ENCODE measurements around the gene NEGR1.

Gene NEGR1

GRCh38 chr1:71586030-71586429 lies 696.3 kb downstream of the NEGR1 start:
- no peak overlapping the region for H3K9ac ChIP-seq (ENCODE audit: low read depth, low read length)
- no peaks in the 10 kb centered on the region for H3K27me3 ChIP-seq (ENCODE audit: control insufficient read depth, insufficient read depth, low read length)
- H3K4me1 ChIP-seq (ENCODE audit: control insufficient read depth, insufficient read depth, low read length) = no peaks in the 10 kb centered on the region
- no peaks in the 10 kb centered on the region for H3K36me3 ChIP-seq (ENCODE audit: insufficient read depth, low read length)
- no peaks in the 10 kb centered on the region for H3K9me3 ChIP-seq (replicated peaks; ENCODE audit: low read length)
- H3K4me2 ChIP-seq (ENCODE audit: low read length) = no peak overlapping the region
- no peak overlapping the region for H3K4me3 ChIP-seq (ENCODE audit: low read length)

GRCh38 chr1:71583756-71584155 lies 698.6 kb downstream of the NEGR1 start:
- Histone ChIP-seq H3K4me3 (ENCODE audit: low read length) (no peak overlapping the region), H3K36me3 (ENCODE audit: insufficient read depth, low read length) (no peaks in the 10 kb centered on the region), H3K4me2 (ENCODE audit: low read length) (no peak overlapping the region), H3K4me1 (ENCODE audit: control insufficient read depth, insufficient read depth, low read length) (no peaks in the 10 kb centered on the region), H3K9ac (ENCODE audit: low read depth, low read length) (no peak overlapping the region), H3K9me3 (replicated peaks; ENCODE audit: low read length) (no peaks in the 10 kb centered on the region), H3K27me3 (ENCODE audit: control insufficient read depth, insufficient read depth, low read length) (no peaks in the 10 kb centered on the region)

DNA sequence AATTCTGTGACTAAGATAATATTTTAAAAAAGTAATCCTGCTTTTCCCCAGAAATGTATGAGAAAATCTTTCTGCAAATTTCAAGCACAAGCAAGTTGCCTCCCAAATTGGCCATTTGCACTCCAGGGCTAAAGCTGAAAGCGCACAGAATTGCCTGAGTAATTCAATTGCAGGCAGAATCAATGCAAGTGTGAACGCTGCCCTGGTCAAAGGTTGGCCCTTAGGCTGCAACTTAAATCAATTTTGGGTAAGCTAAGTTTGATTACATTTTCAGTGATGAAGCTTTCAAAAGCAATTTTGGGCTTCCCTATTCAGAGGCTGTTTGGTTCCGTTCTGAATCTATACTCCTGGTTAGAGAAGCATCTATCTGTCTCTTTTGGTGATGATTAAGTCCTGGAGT lies 699.7 kb downstream of the NEGR1 start:
- Histone ChIP-seq H3K27me3 (ENCODE audit: control insufficient read depth, insufficient read depth, low read length) (no peaks in the 10 kb centered on the region), H3K4me1 (ENCODE audit: control insufficient read depth, insufficient read depth, low read length) (no peaks in the 10 kb centered on the region), H3K36me3 (ENCODE audit: insufficient read depth, low read length) (no peaks in the 10 kb centered on the region), H3K9ac (ENCODE audit: low read depth, low read length) (no peak overlapping the region), H3K4me2 (ENCODE audit: low read length) (no peak overlapping the region), H3K9me3 (replicated peaks; ENCODE audit: low read length) (no peaks in the 10 kb centered on the region), H3K4me3 (ENCODE audit: low read length) (no peak overlapping the region)

- H3K9me3 ChIP-seq (replicated peaks; ENCODE audit: low read length) = no peaks in the 10 kb centered on the region
- H3K9ac ChIP-seq (ENCODE audit: low read depth, low read length) = no peak overlapping the region
- H3K4me3 ChIP-seq (ENCODE audit: low read length) = no peak overlapping the region
- no peaks in the 10 kb centered on the region for H3K4me1 ChIP-seq (ENCODE audit: control insufficient read depth, insufficient read depth, low read length)
- H3K27me3 ChIP-seq (ENCODE audit: control insufficient read depth, insufficient read depth, low read length) = no peaks in the 10 kb centered on the region
- no peaks in the 10 kb centered on the region for H3K36me3 ChIP-seq (ENCODE audit: insufficient read depth, low read length)
- no peak overlapping the region for H3K4me2 ChIP-seq (ENCODE audit: low read length)
Observed at GRCh38 chr1:71577451-71578131, 704.7 kb downstream of the NEGR1 start.

DNA sequence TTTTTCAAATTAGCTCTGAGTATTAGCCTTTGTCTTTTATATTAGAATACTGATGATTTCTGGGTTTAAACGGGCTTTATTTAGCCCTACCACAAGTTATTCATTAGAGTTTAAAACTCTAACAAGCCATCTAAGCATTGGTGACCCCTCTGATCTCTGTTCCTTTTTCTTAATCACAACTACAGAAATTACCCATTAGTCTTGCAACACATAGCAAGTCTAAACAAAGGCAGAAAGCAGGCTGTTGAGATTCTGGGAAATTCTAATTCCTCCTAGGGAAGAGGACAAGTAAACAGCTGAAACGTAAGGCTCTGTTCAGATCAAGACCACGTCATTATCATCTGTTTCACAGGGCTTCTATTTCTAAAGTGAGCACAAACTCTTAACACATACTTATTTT lies 710.3 kb downstream of the NEGR1 start:
- no peaks in the 10 kb centered on the region for H3K4me1 ChIP-seq (ENCODE audit: control insufficient read depth, insufficient read depth, low read length)
- H3K27me3 ChIP-seq (ENCODE audit: control insufficient read depth, insufficient read depth, low read length) = no peaks in the 10 kb centered on the region
- H3K9ac ChIP-seq (ENCODE audit: low read depth, low read length) = no peak overlapping the region
- H3K4me3 ChIP-seq (ENCODE audit: low read length) = no peak overlapping the region
- no peaks in the 10 kb centered on the region for H3K9me3 ChIP-seq (replicated peaks; ENCODE audit: low read length)
- no peak overlapping the region for H3K4me2 ChIP-seq (ENCODE audit: low read length)
- no peaks in the 10 kb centered on the region for H3K36me3 ChIP-seq (ENCODE audit: insufficient read depth, low read length)

DNA sequence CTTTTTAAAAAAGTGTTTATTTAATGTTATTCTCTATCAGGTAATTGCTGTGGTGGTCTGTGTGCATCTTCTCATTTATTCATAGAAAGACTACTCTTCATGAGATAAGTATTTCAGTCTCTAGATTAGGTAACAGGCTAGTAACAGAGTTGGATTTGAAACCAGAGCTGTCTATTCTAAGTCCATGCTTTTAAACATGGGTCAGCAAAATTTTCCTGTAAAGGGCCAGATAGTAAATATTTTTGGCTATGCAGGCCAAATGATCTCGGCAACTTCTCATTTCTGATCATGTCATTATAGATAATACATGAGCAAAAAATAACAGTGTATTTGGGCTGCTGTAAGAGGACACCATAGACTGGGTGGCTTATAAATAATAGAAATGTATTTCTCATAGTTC lies 715.9 kb downstream of the NEGR1 start:
- no peaks in the 10 kb centered on the region for H3K36me3 ChIP-seq (ENCODE audit: insufficient read depth, low read length)
- no peak overlapping the region for H3K9ac ChIP-seq (ENCODE audit: low read depth, low read length)
- H3K27me3 ChIP-seq (ENCODE audit: control insufficient read depth, insufficient read depth, low read length) = no peaks in the 10 kb centered on the region
- no peaks in the 10 kb centered on the region for H3K9me3 ChIP-seq (replicated peaks; ENCODE audit: low read length)
- peaks cover 2% of the 10 kb centered on the region for H3K4me1 ChIP-seq (ENCODE audit: control insufficient read depth, insufficient read depth, low read length)
- H3K4me3 ChIP-seq (ENCODE audit: low read length) = no peak overlapping the region
- no peak overlapping the region for H3K4me2 ChIP-seq (ENCODE audit: low read length)

DNA sequence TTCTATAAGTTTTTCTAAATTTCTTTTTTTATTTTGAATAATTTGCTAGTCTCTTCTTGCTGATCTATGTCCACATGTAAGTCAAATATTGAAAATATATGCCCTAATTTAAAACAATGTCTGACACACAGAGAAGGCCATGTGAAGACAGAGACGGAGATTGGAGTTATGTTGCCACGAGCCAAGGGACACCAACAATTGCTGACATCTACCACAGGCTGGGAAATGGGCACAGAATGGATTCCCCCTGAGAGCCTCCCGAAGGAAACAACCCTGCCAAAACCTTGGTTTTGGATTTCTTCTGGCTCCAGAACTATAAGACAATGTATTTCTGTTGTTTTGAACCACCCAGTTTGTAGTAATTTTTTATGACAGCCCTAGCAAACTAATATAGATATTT lies 716.5 kb downstream of the NEGR1 start:
- Histone ChIP-seq H3K4me1 (ENCODE audit: control insufficient read depth, insufficient read depth, low read length) (peaks cover 8% of the 10 kb centered on the region), H3K4me2 (ENCODE audit: low read length) (no peak overlapping the region), H3K36me3 (ENCODE audit: insufficient read depth, low read length) (no peaks in the 10 kb centered on the region), H3K4me3 (ENCODE audit: low read length) (no peak overlapping the region), H3K9ac (ENCODE audit: low read depth, low read length) (no peak overlapping the region), H3K9me3 (replicated peaks; ENCODE audit: low read length) (no peaks in the 10 kb centered on the region), H3K27me3 (ENCODE audit: control insufficient read depth, insufficient read depth, low read length) (no peaks in the 10 kb centered on the region)

DNA sequence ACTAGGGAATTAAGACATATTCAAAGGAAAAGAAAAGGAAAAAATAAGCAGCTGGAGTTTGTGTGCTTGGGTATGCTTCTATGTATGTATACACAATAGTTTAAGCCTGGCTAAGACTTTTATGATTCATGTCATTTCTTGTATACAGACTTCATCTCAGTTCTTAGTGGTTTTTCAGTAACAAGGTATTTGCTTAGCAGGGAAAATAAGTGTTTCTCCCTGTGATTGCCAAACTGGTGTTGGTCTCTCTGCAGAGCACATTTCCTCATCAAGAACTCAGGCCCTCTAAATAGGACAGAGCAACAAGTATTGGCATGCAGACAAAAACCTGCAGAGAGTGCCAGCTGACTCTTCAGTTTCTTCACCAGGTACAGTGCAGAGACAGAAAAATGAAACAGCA lies 717.1 kb downstream of the NEGR1 start:
- Histone ChIP-seq H3K4me2 (ENCODE audit: low read length) (no peak overlapping the region), H3K4me3 (ENCODE audit: low read length) (no peak overlapping the region), H3K27me3 (ENCODE audit: control insufficient read depth, insufficient read depth, low read length) (no peaks in the 10 kb centered on the region), H3K4me1 (ENCODE audit: control insufficient read depth, insufficient read depth, low read length) (peaks cover 13% of the 10 kb centered on the region), H3K9me3 (replicated peaks; ENCODE audit: low read length) (no peaks in the 10 kb centered on the region), H3K36me3 (ENCODE audit: insufficient read depth, low read length) (no peaks in the 10 kb centered on the region), H3K9ac (ENCODE audit: low read depth, low read length) (no peak overlapping the region)

DNA sequence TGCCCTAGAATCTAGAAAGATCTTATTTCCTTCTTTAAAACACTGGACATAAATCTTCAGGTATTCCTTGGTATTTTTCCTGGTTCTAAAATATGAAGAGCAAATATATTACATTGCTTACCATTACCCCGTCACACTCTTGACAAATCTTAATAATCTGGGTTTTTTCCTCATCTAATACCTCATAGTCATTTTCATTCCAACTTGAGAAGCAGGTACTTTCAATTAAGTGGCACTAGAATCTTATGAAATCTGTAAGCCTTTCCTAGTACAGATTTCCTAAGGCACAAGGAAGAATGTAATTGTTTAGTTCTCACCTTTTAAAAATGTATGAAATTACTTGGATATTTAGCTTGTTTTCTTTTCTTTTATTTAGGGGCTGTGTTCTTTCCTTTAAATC lies 720.0 kb downstream of the NEGR1 start:
- H3K27me3 ChIP-seq (ENCODE audit: control insufficient read depth, insufficient read depth, low read length) = no peaks in the 10 kb centered on the region
- no peak overlapping the region for H3K4me2 ChIP-seq (ENCODE audit: low read length)
- no peaks in the 10 kb centered on the region for H3K36me3 ChIP-seq (ENCODE audit: insufficient read depth, low read length)
- no peaks in the 10 kb centered on the region for H3K9me3 ChIP-seq (replicated peaks; ENCODE audit: low read length)
- no peak overlapping the region for H3K4me3 ChIP-seq (ENCODE audit: low read length)
- peaks cover 13% of the 10 kb centered on the region for H3K4me1 ChIP-seq (ENCODE audit: control insufficient read depth, insufficient read depth, low read length)
- H3K9ac ChIP-seq (ENCODE audit: low read depth, low read length) = no peak overlapping the region

DNA sequence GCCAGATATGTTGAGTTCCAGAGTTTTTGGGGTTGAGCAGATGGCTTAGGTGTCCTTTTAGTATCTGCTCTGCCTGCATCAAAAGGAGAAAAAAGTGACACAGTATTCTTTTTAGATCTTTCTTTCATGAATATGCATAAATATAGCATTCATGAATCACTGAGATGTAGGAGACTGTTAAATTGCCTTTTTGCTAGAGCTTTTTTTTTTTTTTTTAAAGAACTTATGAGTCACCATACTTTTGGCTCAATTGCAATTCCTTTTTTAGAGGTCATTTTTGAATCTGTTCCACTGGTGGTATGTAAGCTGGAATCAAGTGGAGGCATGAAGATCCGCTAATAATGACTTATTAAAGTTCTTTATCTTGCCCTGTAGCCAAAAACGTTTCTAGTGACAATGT lies 720.6 kb downstream of the NEGR1 start:
- Histone ChIP-seq H3K9ac (ENCODE audit: low read depth, low read length) (peak overlapping the region; percentile 3), H3K36me3 (ENCODE audit: insufficient read depth, low read length) (no peaks in the 10 kb centered on the region), H3K27me3 (ENCODE audit: control insufficient read depth, insufficient read depth, low read length) (no peaks in the 10 kb centered on the region), H3K4me1 (ENCODE audit: control insufficient read depth, insufficient read depth, low read length) (peaks cover 13% of the 10 kb centered on the region), H3K4me2 (ENCODE audit: low read length) (peak overlapping the region; percentile 66), H3K4me3 (ENCODE audit: low read length) (peak overlapping the region; percentile 36), H3K9me3 (replicated peaks; ENCODE audit: low read length) (no peaks in the 10 kb centered on the region)

DNA sequence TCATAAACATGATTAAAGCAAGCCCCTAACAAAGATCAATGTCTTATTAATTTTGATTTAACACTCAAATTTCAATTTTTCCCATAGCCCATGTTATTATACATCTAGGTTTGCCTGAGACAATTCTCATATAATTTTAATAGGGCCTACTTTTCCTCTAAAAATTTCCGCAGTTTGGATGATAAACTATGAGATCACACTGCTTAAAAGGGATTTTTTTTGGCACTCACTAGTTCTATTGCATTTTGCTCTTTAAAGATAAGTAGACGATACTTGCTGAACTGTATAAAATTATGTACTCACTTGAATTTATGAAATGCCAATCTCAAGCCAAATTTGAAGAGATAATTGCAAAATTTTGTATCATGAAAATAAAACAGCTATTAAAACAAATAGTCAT lies 721.1 kb downstream of the NEGR1 start:
- peaks cover 13% of the 10 kb centered on the region for H3K4me1 ChIP-seq (ENCODE audit: control insufficient read depth, insufficient read depth, low read length)
- H3K4me2 ChIP-seq (ENCODE audit: low read length) = peak overlapping the region; percentile 66
- H3K36me3 ChIP-seq (ENCODE audit: insufficient read depth, low read length) = no peaks in the 10 kb centered on the region

DNA sequence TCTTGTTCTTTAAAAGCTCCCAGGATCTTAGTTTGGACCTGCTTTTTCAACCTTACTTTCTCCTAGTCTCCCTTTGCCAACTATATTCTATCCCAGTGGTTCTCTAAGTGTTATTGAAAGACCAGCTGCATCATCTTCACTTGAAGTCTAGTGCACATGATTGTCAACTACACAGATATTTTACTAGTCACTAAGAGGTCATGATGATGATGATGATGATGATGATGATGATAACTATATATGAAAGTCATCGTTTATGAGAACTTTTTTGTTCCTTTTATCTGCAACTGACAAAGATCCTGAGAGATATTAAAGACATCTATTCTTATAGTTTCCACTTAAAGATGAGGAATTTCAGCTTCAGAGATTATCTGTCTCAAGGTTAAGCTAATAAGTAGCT lies 722.5 kb downstream of the NEGR1 start:
- Histone ChIP-seq H3K4me3 (ENCODE audit: low read length) (no peak overlapping the region), H3K27me3 (ENCODE audit: control insufficient read depth, insufficient read depth, low read length) (no peaks in the 10 kb centered on the region), H3K9me3 (replicated peaks; ENCODE audit: low read length) (no peaks in the 10 kb centered on the region), H3K4me2 (ENCODE audit: low read length) (no peak overlapping the region), H3K9ac (ENCODE audit: low read depth, low read length) (no peak overlapping the region), H3K36me3 (ENCODE audit: insufficient read depth, low read length) (no peaks in the 10 kb centered on the region), H3K4me1 (ENCODE audit: control insufficient read depth, insufficient read depth, low read length) (peaks cover 13% of the 10 kb centered on the region)

More for the DNA sequence above, 721.1 kb downstream of the NEGR1 start:
- no peaks in the 10 kb centered on the region for H3K9me3 ChIP-seq (replicated peaks; ENCODE audit: low read length)
- no peaks in the 10 kb centered on the region for H3K27me3 ChIP-seq (ENCODE audit: control insufficient read depth, insufficient read depth, low read length)
- H3K4me3 ChIP-seq (ENCODE audit: low read length) = peak overlapping the region; percentile 36
- peak overlapping the region; percentile 3 for H3K9ac ChIP-seq (ENCODE audit: low read depth, low read length)
